Inflammatory macrophage (primary cell): ENCODE measurements around the gene PHPT1.

ENCODE experiments used
- DNase-seq, 2 donors: peaks; one replicate each; pipeline ENCODE4 v3.0.0-alpha.2; 2020 to 2022

The PHPT1 gene

DNA sequence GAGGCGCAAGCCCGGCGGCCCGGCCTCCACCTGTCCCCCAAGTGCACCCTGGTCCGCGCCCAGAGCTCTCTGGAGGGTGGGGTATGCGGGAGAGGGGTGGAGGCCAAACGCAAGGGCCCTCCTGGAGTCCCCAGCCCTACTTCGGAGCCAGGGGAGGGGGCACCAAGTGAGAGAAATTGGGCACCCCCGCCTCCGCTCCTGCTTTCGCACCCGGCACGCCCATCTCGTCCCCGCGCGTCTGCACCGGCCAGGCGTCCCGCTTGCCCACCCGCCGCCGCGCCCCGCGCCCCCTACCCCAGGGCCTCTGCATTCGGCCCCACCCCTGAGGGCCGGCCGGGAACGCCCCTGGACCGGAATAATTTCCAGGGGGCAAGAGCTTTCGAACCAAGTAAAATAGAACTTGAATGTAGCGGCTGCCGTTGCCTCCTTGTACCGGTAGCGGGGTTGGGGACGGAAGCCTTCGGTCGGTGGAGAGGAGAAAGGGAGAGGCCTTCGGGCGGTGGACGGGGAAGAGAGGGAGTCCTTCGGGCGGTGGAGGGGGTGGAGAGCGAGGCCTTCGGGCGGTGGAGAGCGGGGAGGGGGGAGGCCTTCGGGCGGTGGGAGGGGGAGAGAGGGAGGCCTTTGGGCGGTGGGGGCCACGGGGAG is 694 bp upstream of the PHPT1 start:
- no peak for DNase-seq

DNA sequence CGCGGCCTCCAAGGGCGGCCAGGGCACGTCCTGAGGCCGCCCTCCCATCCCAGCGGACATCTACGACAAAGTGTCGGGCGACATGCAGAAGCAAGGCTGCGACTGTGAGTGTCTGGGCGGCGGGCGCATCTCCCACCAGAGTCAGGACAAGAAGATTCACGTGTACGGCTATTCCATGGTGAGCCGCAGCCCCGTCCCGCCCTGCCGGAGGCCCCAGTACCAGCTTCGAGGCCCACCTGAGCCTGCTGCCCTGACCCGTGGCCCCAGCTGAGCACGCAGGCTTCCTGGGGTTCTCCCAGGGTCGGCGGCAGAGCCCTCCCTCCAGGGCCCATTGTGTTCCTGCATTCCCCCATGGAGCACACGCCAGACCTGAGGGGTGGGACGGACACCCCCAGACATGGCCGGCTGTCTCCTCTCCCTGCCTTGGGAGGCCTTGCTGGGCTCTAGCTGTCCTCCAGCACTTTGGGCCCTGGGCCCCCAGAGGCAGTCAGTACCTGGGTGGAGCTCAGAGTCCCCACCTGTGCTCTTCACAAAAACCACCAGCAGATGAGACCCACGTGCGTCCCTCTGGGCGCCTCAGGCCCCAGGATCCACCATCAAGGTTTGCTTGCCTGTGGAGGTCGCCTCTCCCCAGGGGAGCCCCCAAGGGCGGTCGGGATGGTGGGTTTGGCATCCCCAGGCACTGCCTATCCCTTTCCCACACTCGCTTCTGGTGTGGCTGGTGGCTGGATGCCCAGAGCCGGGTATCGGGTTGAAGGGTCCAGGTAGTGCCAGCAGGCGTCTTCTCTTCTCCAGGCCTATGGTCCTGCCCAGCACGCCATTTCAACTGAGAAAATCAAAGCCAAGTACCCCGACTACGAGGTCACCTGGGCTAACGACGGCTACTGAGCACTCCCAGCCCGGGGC is 1.0 kb downstream of the PHPT1 start:
- DNase-seq, result no peak

DNA sequence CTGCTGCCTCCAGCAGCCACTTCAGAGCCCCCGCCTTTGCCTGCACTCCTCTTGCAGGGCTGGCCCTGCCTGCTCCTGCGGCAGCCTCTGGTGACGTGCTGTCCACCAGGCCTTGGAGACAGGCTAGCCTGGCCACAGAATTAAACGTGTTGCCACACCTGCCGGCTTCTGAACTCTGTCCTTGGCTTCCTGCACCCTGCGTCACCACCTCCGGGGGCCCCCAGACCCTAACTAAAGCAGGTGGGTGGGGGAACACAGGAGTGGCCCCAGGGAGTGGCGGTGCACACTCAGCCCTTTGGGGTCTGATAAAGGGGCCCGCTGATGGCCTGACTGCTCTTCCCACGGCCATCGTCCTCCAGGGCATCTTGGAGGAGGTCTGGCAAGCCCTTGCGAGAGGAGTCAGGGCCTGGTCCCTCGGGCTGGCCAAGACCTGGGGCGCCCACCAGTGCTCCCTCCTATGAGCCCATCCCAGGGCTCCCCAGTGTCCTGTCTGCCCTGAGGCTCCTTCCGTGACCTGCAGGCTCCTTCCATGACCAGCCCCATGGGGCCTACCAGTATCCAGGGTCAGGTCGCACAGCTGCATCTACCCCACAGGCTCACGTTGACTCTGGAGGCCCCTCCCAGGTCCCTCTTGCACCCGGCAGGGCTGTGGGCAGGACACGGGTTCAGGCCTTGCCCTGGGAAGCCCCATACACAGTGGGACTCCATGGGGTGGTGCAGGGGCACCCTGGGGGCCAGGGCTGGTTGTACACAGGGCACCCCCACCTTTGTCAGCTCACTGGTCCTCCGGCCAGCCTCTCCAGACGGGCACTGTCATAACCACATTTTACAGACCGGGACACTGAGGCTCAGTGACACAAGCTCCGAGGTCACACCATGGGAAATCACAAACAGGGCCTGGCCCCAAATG is 1.9 kb downstream of the PHPT1 start:
- no peak for DNase-seq

DNA sequence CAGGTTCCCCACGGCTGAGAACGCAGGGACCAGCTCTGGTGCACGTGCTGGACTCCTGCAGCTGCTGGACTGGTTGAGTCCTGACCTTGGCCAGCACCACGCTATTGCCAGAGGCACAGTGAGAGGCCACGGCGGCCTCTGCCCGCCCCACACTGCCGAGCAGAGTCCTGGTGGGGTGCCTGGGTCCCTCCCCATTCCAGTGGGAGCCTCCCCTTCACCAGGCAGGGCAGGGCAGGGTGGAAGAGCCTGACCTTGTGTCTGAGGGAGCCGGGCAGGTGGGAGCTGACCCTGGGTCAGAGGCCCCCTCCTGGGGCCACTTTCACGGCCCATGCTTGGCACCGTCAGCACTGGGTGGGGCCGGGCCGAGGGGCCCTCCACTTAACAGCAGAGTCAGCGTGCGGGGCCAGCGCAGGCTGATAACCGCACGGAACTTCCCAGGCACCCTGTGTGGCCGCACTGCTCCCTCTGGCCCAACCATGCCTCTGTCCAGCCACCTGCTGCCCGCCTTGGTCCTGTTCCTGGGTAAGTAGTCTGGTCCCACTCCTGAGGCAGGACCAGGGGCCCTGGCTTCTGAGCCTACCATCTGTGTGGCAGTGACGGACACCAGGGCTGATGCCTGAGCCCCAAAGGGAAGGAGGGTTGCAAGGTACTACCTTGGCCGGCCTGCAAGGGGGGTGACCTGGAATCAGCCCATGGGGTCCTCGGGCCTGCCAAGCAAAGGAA is 2.9 kb downstream of the PHPT1 start, which contains the start of gene MAMDC4:
MAMDC4 (plus strand) TSS at position 406 of the 723 bp plus-strand sequence; CDS start at position 477, 71 bp downstream.
- DNase-seq, result no peak

DNA sequence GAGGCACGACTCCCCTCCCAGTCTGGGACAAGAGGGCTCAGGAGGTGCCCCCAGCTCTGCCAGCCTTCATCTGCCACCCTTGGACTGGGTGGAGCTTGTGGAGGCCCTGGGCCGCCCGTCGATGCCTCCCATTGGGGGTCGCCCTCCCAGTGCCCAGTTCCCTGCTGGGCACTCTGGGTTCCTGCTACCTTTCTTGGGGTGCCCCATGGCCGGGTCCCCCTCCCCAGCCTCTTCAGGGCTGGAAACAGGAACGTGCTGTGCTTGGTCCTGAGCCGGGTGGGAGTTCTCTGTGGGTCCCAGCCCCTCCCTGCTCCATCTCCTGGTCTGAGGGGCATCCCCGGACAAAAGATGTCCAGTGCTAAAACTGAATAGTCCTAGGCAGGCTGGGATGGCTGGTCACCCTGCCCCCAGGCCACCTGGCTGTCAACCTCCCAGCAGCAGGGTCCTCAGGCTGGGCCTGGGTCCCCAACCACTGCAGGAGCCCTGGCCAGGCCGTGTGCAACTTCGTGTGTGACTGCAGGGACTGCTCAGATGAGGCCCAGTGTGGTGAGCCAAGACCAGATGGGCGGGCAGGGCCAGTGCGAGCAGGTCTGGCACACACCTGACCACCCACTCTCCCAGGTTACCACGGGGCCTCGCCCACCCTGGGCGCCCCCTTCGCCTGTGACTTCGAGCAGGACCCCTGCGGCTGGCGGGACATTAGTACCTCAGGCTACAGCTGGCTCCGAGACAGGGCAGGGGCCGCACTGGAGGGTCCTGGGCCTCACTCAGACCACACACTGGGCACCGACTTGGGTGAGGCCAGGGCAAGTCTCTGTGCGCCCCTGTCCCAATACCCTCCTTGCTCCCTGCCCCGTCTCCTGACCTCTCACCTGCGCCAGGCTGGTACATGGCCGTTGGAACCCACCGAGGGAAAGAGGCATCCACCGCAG is 3.7 kb downstream of the PHPT1 start:
- DNase-seq, result no peak

DNA sequence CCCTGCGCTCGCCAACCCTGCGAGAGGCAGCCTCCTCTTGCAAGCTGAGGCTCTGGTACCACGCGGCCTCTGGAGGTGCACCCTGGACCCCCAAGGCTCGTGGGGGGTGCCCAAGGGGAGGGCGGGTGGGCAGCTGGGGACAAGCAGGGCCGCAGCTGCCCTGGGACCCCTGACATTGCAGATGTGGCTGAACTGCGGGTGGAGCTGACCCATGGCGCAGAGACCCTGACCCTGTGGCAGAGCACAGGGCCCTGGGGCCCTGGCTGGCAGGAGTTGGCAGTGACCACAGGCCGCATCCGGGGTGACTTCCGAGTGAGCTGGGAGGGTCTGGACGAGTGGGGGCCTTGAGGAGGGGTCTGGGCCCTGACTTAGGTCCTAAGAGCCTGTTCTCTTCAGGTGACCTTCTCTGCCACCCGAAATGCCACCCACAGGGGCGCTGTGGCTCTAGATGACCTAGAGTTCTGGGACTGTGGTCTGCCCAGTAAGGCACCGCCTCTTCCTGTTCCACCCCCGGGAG is 4.4 kb downstream of the PHPT1 start:
- DNase-seq, result no peak

DNA sequence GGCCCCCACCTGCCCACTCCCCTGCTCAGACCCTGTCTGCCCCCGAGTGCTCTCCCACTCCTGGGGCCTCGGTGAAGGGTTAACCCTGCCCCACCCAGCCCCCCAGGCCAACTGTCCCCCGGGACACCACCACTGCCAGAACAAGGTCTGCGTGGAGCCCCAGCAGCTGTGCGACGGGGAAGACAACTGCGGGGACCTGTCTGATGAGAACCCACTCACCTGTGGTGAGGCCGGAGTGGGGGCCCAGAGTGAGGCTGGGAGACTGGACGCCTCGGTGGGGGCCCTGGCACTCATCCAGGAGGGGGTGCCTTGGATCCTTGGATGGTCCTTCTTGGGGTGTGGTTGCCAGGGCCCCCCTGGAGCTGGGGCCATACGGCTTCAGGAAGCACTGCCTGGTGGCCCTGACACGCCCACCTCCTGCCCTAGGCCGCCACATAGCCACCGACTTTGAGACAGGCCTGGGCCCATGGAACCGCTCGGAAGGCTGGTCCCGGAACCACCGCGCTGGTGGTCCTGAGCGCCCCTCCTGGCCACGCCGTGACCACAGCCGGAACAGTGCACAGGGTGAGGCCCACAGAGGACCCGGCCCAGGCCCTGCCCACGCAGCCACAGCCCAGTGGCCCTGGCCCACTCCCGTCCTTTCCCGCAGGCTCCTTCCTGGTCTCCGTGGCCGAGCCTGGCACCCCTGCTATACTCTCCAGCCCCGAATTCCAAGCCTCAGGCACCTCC is 5.1 kb downstream of the PHPT1 start:
- no peak for DNase-seq

DNA sequence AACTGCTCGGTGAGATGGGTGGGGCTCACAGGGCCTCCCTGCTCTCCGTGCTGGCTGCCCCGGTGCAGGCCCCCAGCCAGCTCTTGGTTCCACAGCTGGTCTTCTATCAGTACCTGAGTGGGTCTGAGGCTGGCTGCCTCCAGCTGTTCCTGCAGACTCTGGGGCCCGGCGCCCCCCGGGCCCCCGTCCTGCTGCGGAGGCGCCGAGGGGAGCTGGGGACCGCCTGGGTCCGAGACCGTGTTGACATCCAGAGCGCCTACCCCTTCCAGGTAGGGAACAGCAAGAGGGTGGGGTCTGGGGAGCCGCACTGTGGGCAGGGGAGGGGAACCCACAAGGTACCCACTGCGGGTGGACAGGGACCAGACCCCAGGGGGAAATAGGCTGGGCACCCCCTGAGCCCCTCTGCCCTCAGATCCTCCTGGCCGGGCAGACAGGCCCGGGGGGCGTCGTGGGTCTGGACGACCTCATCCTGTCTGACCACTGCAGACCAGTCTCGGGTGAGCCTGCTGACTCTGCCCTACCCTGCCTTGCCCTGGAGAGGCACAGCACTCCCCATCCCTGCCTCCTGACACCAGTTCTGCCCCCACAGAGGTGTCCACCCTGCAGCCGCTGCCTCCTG is 5.7 kb downstream of the PHPT1 start:
- no peak for DNase-seq

DNA sequence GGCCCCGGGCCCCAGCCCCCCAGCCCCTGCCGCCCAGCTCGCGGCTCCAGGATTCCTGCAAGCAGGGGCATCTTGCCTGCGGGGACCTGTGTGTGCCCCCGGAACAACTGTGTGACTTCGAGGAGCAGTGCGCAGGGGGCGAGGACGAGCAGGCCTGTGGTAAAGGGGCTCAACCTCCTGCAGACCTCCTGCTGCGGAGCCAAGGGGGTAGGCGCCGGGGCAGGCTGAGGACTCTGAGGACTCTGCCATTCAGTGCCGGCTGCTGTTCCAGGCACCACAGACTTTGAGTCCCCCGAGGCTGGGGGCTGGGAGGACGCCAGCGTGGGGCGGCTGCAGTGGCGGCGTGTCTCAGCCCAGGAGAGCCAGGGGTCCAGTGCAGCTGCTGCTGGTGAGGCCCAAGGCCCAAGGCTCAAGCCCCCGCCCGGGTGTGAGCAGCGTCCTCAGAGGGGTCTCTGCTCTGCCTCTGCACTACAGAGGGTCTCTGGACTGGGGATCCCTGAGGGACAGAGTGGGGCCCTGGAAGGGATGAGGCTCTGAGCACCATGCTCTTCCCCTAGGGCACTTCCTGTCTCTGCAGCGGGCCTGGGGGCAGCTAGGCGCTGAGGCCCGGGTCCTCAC is 6.4 kb downstream of the PHPT1 start:
- no peak for DNase-seq

DNA sequence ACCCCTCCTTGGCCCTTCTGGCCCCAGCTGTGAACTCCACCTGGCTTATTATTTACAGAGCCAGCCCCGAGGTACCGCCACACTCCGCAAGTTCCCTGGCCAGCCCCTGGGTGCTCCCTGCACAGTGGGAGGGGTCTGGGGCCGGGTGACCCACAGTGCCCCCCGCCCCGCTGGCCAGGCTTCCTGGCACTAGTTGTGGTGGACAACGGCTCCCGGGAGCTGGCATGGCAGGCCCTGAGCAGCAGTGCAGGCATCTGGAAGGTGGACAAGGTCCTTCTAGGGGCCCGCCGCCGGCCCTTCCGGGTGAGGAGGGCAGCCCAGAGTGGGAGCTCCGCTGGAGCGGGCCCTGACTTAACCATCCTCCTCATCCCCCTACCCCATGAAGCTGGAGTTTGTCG is 6.9 kb downstream of the PHPT1 start:
- DNase-seq, result no peak

DNA sequence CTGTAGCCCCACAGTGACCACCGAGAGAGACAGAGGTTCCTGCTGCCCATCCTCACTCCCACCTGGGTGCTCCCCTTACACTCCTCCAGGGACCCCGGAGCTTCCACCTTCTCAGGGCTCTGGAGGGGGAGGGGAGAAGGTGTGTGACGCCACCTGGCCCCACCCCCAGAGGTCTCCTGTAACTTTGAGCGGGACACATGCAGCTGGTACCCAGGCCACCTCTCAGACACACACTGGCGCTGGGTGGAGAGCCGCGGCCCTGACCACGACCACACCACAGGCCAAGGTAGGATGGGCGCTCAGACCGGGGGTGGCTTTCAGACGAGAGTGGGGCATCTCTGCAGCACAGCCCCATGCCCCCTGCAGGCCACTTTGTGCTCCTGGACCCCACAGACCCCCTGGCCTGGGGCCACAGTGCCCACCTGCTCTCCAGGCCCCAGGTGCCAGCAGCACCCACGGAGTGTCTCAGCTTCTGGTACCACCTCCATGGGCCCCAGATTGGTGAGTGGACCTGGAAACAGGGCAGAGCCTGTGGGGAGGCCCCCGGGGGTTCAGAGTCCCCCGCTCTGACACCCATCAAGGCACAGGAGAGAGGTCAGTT is 7.4 kb downstream of the PHPT1 start:
- DNase-seq, result no peak

DNA sequence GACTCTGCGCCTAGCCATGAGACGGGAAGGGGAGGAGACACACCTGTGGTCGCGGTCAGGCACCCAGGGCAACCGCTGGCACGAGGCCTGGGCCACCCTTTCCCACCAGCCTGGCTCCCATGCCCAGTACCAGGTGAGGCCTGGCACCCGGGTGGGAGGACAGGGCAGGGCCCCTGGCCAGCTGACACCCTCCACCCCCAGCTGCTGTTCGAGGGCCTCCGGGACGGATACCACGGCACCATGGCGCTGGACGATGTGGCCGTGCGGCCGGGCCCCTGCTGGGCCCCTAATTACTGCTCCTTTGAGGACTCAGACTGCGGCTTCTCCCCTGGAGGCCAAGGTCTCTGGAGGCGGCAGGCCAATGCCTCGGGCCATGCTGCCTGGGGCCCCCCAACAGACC is 8.0 kb downstream of the PHPT1 start:
- DNase-seq, result no peak

DNA sequence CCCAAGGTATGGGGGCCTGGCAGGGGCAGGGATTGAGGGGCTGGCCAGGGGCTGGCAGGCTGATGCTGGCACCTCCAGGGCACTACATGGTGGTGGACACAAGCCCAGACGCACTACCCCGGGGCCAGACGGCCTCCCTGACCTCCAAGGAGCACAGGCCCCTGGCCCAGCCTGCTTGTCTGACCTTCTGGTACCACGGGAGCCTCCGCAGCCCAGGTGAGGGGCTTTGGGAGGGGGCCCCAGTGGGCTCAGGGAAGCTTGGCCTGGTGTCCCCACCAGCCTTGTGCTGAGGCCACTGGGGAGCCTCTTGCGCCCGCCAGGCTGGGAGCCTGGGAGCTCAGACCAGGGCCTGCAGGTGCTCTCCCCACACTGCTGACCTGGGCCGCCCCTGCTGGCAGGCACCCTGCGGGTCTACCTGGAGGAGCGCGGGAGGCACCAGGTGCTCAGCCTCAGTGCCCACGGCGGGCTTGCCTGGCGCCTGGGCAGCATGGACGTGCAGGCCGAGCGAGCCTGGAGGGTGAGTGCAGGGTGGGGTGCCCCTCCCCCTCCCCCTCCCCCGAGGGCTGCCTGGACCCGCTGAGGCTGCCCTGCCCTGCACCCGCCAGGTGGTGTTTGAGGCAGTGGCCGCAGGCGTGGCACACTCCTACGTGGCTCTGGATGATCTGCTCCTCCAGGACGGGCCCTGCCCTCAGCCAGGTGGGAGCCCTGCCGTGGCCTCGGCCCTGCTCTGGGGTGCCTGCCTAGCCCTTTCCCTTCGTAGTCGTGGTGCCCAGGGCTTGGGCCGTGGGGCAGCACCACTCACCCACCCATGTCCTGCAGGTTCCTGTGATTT is 8.6 kb downstream of the PHPT1 start:
- DNase-seq, result no peak

DNA sequence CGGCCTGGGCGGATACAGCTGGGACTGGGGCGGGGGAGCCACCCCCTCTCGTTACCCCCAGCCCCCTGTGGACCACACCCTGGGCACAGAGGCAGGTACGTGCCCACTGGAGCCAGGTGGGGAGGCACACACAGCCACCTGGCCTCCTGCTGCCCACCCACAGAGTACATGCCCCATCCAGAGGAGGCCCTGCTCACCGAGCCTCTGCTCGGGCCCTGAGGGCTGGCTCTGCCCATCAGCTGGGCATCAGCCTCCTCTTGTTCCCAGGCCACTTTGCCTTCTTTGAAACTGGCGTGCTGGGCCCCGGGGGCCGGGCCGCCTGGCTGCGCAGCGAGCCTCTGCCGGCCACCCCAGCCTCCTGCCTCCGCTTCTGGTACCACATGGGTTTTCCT is 9.2 kb downstream of the PHPT1 start:
- DNase-seq, result no peak

DNA sequence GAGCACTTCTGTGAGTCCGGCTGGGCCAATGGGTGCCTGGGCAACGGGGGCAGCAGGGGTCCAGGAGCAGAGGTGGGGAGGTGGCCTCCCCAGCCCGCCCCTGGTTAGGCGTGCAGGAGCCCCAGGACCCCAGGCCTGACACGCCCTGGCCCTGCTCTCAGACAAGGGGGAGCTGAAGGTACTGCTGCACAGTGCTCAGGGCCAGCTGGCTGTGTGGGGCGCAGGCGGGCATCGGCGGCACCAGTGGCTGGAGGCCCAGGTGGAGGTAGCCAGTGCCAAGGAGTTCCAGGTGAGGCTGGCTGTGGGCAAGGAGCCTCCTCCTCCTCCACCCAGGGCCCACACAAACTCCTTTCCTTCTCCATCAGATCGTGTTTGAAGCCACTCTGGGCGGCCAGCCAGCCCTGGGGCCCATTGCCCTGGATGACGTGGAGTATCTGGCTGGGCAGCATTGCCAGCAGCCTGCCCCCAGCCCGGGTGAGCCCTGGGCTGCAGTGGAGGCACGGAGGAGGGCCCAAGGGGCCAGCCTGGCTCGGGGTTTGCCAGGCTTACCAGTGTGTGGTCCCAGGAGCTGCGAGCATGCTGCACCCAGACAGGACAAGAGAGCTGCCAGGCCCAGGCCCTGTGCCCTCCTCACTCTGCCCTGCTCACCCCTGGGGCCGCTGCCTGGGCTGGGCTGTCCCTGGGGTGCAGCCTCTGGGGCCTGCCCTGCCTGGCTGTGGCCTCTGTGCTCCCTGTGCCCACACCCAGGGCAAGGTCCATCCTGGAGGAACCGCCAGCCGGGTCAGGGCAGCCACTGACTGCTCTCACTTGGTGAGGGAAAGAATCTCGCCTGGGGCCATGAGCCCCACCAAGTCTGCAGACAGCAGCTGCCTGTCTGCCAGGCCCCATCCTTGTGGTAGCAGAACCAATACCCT is 9.9 kb downstream of the PHPT1 start:
- DNase-seq, result no peak

DNA sequence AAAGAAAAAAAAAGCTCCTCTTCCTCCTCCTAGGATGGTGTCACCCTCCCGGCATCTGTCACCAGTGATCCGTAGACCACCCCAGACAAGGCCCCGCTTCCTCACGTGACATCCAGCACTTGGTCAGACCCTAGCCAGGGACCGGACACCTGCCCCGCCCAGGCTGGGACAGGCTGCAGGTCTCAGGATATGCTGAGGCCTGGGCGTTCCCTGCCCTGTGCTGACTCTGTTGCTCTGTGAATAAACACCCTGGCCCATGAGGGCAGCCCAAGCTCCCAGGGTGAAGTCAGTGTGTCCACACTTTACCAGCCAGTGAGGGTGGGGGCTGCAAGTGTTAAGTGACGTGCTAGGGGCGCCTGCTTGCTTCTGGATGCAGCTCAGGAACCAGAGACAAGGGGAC is 11.3 kb downstream of the PHPT1 start:
- no peak for DNase-seq
